ENCODE results near the gene GNL3.
"Not testable (repeated sequence)": the region's sequence is repeated elsewhere in the genome, so short reads cannot be mapped to it uniquely, and the experiment has no call there.

The GNL3 gene, protein sequence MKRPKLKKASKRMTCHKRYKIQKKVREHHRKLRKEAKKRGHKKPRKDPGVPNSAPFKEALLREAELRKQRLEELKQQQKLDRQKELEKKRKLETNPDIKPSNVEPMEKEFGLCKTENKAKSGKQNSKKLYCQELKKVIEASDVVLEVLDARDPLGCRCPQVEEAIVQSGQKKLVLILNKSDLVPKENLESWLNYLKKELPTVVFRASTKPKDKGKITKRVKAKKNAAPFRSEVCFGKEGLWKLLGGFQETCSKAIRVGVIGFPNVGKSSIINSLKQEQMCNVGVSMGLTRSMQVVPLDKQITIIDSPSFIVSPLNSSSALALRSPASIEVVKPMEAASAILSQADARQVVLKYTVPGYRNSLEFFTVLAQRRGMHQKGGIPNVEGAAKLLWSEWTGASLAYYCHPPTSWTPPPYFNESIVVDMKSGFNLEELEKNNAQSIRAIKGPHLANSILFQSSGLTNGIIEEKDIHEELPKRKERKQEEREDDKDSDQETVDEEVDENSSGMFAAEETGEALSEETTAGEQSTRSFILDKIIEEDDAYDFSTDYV

DNA sequence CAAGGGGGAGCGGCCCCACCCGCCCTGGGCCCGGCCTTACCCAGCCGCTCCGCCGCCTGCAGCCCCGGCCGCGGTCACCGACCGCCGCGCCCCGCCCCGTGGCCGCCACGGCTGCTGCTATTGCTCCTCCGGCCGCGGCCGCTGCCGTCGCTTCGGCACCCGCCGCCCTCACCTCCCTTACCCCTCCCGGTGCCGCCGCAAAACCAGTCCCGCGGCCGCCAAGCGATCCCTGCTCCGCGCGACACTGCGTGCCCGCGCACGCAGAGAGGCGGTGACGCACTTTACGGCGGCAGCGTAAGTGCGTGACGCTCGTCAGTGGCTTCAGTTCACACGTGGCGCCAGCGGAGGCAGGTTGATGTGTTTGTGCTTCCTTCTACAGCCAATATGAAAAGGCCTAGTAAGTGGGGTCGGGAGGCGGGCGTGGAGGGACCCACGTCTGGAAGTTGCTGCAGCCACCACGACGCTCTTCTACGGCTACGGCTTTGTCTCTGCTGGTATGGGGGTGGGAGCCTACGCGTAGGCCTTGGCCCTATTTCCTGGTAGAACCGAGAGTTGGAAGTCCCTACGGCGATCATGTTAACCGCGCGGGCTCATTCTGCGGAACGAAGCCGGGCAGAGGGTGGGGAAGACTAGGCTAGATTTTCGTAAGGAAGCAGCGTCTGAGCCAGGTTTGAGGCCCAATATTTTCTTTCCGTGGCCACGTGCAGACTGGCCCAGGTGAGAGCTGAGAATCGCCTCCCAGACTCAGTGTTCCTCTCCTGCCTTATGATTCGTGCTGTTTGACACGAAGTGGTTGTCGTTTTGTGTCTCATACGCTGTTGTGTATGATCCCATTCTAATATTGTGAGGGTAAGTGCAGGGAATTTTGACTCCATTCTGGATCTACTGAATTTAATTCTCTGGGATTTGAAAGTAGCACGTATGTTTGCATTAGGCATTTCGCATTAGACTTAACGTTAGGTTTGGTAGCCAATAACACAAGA lies at the start of gene GNL3, which contains the start of gene PBRM1:
Gene GNL3 (plus strand): TSS at position 324 of the 983 bp plus-strand sequence. CDS start 61 bp downstream, at position 385.
Gene PBRM1 (minus strand): TSS at position 205 of the 983 bp plus-strand sequence.
- DNase-seq = peak; percentile 96

DNA sequence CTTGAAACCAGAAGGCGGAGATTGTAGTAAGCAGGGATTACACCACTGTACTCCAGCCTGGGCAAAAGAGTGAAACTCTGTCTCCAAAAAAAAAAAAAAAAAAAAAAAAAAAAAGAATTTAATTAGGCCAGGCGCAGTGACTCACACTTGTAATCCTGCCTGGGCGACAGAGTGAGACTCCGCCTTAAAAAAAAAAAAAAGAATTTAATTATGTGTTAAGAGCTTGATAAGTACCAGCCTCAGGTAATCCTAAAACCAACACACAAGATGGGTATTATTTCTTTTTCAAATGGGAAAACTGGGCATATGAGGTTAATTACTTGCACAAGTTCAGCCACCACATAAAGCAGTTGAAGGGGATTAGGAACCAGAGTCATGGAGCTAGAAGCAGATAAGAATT lies 49.2 kb upstream of the GNL3 start:
- DNase-seq = no peak

DNA sequence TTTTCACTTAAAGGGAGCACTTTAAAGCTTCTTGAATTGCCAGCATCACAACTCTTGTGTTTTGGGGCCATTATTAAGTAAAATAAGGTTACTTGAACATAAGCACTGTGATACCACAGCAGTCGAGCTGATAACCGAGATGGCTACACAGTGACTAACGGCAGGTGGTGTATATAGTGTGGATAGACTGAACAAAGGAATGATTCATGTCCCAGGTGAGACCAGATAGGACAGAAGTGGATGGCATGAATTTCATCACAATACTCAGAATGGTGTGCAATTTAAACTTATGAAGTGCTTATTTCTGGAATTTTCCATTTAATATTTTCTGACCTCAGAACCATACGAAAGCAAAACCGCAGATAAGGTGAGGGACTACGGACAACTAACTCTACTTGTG lies 40.3 kb upstream of the GNL3 start:
- no peak for DNase-seq

DNA sequence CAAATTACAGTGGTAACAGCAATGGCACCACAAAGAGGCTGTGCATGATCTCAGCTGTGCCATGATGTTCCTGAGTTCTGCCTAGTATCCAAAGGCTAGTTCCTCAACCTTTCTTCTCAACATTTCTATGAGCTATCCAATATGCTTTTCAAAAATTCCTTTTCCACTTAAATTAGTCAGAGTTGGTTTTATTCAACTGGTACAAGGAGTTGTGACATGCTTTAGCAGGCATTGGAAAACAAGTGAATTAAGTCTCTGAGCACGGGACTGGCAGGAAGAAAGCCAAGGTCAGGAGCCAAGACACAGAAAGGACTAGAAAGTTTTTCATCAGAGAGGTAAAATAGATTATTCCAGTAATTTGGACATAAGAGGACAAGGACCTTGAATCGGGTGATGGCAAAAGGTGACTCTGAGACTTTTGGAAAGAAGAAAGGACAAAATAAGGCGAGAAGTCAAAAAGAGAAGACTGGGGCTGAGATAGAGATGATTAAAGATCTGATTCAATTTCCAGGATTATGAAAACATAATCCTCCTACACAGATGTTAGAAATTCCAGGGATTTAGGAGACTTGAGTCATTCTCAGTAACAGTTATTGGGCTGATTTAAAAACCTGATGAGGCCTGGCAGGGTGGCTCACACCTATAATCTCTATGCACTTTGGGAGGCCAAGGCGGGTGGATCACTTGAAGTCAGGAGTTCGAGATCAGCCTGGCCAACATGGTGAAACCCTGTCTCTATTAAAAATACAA lies 36.2 kb upstream of the GNL3 start:
- DNase-seq = no peak

DNA sequence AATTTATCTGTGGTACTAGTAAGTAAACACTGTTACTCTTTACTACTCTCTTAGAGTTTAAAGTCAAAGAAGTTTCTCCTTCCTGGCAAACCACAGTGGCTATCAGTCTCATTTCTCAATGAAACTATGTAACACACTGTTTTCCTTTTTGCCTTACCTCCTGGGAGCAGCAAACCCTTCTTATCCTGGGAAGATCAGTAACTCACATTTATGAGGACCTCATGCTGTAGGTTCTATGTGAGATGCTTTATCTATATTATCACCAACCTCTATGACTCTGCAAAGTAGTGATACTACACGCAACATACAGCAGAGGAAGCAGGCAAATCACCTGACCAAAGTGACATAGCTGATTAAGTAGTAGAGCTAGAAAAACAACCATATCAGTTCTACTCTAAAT lies 35.4 kb upstream of the GNL3 start:
- no peak for DNase-seq

DNA sequence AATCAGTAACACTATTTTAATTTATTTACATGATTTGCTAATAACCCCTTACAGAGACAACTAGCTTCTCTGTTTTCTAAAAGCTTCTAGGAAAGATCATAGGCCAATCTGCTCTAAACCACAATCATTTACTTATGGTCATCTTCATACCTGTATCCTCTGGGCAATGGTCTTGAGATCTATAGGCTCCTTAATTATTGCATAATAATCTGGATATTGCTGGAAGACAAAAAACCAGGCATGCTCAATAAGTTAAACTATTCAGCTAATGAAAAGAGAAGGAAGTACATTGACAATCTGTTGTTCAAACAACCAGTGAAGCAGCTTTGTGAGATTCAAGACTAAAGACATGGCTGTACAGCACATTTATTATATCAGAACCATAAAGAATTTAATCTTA lies 34.2 kb upstream of the GNL3 start:
- DNase-seq = no peak

DNA sequence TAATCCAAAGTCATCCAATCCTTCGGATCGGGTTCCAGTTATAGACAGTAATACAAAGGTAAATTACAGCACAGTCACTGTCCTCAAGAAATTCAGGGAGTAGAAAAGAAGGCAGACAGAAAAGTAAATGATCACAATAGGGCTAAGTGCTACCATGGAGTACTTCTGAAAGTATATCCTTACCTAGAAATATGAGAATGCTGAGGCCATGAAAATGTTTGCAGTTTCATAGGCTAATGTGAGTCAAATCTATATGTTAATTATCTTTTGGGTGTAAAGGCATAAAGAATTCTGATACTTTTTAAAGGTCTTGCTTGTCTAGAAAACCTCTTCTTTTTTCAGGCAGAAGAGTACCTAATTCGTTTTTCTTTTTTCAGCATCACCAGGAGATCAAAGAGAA lies 29.9 kb upstream of the GNL3 start:
- no peak for DNase-seq

DNA sequence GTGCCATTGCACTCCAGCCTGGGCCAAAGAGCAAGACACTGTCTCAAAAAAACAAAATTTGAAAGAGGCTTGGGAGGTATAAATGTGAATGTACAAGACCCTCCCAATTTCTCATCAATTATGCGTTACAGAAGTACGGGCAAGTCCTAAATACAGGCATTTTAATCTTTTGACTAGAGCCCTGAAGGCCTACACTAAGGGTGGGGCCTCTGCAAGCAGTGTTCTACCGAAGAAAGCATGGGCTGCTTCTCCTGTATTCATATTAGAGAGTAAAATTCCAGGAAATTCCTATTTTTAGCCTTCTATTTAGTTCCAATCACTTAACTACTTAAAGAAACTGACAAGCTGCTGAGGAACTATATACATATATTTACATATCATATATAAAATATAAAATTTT lies 25.8 kb upstream of the GNL3 start:
- DNase-seq = no peak

DNA sequence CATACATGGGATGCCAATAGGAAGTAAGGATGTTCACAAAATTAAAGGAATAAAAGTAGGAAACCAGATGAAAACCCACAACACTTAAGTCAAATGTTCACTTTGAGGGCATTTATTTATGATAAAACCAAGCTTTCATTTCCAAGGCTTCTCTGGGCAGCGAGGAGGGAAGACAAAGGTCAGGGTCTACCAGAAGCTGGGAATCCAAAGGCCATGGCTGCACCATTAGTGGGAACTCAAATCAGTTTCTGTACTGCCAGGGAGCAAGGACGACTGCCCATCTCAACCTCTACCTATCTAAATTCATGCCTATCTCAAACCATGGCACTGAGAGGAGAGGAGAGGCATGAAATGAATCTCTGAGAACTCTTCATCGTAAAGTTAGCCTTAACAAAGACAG lies 22.7 kb upstream of the GNL3 start:
- no peak for DNase-seq

DNA sequence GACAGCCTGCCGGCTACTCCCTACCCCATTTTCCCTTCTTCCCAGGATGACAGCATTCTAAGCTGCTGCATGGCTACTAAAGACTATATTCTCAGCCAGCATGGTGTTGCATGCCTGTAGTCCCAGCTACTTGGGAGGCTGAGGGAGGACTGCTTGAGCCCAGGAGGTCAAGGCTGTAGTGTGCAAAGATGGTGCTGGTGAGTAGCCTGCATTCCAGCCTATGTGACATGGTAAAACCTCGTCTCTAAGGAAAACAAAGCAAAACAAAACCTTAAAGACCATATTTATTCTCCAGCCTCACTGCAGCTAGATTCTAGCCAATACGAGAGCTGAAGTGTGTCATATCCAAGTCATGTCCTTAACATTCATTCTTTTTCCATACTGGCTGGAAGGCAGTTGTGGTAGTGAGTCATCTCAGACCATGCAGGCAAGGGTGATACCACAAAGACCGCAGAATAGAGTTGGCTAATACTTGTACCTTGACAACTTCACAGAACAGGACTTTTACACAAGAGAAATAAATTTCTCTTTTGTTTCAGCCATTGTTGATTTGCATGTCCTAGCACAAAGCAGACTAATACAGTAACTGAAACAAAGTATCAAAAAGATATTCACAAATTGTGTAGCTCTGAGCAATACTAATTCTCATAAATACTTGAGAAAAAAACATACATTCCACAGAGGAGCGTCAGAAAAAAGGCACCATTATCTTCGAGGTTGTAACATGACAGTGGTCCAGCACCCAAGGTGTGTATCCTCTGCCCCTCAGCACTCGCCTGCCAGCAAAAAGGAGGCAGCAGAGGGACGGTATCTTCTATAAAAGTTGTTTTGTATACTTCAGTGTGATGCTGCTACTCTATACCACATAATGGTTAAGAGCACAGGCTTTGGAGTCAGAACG lies 15.0 kb upstream of the GNL3 start:
- peak; percentile 58 for DNase-seq

DNA sequence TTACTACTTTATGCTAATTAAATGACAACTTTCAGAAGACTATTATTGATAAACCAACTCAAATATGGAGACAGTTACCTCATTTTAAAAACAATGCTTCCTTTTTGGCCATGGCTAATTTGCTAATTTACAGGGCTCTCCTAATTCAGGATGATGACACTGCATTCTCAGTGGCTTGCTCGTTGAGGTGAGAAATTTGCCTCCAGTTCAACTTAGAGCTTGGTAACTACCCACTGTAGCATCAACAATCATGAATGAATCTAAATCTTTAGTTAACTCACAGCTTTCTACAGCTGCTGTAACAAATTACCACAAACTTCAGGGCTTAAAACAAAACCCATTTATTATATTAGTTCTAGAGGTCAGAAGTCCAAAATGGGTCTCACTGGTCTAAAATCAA lies 14.2 kb upstream of the GNL3 start:
- no peak for DNase-seq

DNA sequence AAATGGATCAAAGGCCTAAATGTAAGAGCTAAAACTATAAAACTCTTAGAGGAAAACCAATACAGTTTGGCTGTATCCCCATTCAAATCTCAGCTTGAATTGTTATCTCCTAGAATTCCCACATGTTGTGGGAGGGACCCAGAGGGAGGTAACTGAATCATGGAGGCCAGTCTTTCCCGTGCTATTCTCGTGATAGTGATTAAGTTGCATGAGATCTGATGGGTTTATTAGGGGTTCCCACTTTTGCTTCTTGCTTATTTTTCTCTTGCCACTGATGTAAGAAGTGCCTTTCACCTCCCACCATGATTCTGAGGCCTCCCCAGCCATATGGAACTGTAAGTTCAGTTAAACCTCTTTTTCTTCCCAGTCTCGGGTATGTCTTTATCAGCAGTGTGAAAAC lies 9.6 kb upstream of the GNL3 start:
- DNase-seq = not testable (repeated sequence)

DNA sequence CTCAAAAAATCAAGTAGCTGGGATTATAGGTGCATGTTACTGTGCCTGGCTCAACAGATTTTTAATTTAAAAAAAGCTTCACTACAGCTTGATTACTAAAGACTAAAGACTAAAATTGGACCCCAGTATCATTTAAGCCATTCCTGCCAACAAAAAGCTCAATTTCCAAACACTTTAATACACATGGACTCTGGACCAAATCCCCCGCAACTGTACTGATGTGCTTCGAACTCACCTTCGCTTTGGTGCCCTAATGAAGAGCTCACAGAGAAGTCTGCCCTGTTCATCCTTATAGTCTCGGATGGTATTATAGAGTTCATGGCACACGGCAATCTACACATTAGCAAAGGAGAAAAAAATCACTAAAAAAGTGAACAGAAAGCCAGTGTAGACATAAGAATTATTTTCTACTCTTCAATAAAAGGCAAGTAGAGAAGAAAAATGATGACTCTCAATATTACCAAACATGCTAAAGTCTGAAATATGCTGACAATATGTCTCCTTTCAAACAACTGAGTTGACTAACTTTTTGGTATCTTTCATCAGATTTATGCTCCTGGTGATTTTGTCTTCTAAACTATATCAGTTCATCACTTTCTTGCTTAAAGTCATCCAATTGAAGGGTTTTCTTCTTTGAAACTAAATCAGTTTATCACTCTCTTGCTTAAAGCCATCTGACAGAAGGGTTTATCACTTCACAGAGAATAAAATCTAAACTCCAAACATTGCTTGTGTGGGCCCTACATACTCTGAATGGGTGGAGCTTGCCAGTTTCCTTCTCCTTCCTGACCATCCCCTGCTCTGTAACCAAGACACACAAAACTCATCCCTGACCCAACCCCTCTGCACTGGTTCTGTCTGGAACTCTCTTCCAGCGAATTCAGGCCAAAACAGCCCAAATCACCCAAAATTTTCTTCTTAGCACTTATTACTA lies 7.3 kb upstream of the GNL3 start:
- DNase-seq = no peak

DNA sequence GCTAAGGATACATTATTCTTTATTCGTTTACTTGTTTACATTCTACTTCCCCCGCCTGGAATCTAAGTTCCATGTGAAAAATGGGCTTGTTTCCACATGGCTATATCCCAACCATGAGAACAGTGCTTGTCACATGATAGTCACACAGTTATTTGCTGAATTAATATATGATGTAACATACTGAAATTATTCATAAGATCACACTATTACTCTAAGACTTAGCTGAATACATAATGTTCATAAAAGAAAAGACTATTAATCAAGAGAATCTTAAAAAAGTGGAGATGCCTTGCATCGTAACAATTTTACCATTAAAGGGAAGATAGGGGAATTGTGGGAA lies 6.7 kb upstream of the GNL3 start:
- no peak for DNase-seq

DNA sequence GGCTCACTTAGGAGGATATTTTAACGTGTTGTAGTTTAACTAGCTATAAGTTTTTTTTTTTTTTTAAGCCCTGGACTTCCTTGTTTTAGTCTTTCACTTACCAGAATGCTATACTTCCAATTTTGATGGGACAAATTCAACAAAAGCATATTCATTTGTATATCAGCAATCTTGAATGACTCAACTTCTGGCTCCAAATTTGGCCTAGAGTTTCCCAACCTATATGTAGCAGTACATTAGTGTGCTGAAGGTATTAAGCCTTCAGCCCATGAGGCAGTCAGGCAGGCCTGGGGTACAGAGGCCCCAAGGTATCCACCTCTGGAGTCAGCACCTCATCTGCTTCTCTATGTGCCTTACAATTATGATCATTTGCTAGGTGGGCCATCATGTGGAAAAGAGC lies 6.0 kb upstream of the GNL3 start:
- DNase-seq = no peak

DNA sequence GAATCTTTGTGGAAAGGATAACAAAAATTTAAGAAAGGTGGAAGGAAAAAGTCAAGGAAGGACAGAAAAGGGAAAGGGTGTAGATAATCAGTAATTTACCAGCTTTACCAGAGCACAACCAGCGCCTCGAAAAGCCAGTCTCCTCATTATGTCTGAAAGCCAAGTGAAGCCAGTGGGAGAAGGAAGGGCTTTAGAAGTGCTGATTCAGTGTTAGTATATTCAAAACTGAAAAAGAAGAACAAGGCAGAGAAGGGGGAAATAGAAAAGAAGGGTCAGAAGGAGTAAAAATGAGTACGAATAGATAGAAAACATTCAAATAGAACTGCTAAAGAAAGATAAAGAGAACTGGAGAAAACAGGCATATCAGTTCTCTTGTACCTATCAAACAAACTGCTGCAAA lies 4.2 kb upstream of the GNL3 start:
- DNase-seq = no peak

DNA sequence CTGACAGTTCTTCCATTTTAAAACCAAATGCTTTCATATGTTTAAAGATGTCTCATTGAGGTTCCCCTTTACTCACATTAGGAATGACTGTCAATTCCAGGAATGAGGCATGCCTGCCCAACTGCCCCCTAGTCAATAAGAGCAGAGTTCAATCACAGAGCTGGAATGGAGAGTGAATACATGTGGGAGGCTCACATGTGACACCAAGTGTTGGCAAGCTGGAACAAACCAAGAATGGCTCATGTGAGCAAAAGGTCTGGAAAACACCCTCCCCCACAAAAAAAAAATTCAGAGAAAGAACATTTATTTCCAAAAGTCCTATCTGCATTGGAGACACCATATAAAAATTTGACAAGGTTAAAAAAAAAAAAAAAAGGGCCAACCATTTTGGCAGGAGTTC lies 3.8 kb upstream of the GNL3 start:
- peak; percentile 6 for DNase-seq

DNA sequence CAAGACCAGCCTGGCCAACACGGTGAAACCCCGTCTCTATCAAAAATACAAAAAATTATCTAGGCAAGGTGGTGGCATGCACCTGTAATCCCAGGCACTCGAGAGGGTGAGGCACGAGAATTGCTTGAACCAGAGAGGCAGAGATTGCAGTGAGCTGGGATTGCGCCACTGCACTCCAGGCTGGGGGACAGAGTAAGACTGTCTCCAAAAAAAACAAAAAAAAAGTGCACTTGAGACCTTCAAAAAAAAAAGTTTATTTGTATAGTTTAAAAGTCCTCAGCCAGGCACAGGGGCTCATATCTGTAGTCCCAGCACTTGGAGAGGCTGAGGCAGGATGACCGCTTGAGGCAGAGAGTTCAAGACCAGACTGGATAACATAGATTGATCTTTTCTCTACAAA lies 2.2 kb upstream of the GNL3 start:
- DNase-seq = no peak

DNA sequence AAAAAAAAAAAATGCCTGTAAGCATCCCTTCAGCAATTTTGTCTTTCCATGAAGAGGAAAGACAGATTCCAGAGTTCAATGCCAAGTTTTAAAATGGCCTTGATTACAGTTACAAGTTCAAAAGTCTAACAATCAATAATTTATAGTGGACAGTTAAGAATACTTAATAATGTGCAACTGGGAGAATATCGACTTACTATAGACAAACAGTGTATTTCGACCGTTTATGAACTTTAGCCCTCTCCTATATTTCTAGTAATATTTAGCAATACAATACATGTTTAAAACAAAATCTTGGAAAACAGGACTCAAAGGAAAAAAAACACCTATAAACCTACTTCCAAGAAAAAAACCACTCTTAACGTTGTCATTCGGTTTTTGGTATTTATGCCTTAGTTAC lies 1.6 kb upstream of the GNL3 start:
- DNase-seq = no peak

DNA sequence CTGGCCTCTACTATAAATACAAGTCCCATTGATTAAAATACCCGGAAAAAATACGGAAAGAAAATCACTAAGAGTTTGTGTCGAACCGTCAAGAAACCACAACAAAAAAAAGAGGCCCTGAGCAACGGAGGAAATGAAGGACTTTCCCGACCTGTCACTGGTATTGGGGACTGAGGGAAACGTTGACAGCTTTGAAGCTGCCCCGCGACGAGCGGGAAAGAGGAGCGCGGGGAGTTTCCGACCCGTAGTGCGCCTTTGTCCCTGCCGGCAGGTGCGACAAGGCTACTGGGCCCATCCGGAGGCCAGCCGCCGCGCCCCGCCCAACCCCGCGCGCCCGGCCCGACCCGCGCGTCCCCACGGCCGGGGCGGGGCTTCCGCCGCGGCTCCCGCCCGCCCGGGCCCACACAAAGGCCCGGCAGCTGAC lies 535 bp upstream of the GNL3 start:
- peak; percentile 73 for DNase-seq

DNA sequence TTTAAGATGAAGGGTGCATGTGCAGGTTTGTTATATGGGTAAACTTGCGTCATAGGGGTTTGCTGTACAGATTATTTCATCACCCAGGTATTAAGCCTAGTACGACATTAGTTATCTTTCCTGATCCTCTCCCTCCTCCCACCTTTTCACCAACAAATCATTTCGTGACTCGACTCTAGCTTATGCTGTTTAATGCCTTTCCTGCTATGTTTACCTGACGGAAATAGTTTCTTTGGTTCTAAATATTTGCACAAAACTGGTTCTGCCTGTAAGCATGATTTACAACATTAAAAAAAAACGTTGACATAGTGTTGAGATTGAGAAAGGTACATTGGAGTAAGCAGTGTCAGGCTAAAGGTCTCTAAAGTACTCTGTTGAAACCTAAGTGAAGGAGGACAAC lies 2.4 kb downstream of the GNL3 start:
- no peak for DNase-seq

All from GDM1 (cell line).